ENCODE measurements around the gene THEMIS.
"Not testable (repeated sequence)": the region's sequence is repeated elsewhere in the genome, so short reads cannot be mapped to it uniquely, and the experiment has no call there.

The THEMIS gene

DNA sequence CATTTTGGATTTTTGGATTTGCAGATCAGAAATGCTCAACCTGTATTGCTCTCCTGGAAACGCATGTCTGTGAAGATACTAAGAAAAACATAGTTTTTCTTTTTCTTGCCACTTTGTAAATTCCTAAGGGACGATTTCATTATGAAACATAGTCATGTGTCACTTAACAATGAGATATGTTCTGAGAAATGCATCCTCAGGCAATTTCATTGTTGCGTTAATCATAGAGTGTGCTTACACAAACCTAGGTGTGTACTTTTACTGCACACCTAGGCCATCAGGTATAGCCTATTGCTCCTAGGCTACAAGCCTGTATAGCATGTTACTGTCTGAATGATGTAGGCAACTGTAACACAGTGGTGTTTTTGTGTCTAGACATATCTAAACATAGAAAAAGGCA lies 13.4 kb upstream of the THEMIS start:
- DNase-seq (ENCODE audit: low read depth, low spot score): no peak

- no peak for DNase-seq (ENCODE audit: low read depth, low spot score)
Observed at GRCh38 chr6:127912914-127913313, 12.1 kb upstream of the THEMIS start.

- no peak for DNase-seq (ENCODE audit: low read depth, low spot score)
Observed at GRCh38 chr6:127907960-127908640, 7.2 kb upstream of the THEMIS start.

- no peak for DNase-seq (ENCODE audit: low read depth, low spot score)
Observed at GRCh38 chr6:127904160-127904559, 3.3 kb upstream of the THEMIS start.

DNA sequence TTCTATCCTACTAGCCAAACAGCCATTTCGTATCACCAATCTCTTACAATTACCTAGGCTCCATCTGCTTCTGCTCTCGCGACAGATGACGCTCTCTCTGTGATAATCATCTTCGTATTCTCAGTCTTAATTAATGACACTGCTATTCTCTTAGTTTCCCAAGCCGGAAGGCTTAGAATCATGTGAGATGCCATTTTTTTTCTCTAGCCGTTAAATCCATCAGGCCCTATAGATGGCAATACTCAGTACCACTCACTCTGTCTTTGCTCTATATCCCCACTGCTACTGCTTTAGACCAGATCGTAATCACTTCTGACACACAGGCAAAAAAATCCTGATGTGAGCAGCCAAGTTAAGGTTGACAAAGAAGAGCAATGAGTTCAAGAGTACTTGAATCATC lies 2.1 kb upstream of the THEMIS start:
- DNase-seq (ENCODE audit: low read depth, low spot score): no peak

DNA sequence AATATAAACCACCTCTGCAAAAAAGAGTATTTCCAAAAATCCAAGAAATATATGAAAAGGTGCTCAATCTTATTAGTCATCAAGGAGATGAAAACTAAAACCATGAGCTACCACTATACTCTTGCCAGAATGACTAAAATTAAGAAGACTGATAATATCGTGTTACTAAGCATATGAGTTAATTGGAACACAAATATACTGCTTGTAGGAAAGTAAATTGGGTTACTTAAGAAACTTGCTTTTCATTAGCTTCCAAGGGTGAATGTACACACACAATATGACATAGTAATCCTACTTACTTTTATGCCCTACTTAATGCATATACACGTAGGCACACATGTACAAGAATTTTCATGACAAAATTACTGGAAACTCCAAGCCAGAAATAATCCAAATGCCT lies 3.4 kb downstream of the THEMIS start:
- DNase-seq (ENCODE audit: low read depth, low spot score): no peak

DNA sequence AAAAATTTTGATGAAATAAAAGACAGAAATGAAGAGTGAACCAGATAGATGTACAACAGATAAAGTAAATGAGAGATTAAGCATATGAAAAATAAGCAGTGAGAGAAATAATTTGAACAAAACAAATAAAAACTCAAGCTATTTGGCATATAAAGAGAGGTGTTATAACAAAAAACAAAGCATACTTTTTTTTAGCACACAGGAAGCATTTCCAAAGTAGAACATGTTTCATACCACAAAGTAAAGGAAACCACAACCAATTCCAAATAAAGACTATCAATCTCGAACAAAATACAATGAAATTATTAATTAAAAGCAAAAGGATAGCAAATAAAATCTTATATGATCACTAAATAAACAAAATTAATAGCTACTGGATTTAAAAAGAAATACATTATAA lies 6.8 kb downstream of the THEMIS start:
- DNase-seq (ENCODE audit: low read depth, low spot score): no peak

- DNase-seq (ENCODE audit: low read depth, low spot score): no peak
Observed at GRCh38 chr6:127893541-127893940, 7.3 kb downstream of the THEMIS start.

DNA sequence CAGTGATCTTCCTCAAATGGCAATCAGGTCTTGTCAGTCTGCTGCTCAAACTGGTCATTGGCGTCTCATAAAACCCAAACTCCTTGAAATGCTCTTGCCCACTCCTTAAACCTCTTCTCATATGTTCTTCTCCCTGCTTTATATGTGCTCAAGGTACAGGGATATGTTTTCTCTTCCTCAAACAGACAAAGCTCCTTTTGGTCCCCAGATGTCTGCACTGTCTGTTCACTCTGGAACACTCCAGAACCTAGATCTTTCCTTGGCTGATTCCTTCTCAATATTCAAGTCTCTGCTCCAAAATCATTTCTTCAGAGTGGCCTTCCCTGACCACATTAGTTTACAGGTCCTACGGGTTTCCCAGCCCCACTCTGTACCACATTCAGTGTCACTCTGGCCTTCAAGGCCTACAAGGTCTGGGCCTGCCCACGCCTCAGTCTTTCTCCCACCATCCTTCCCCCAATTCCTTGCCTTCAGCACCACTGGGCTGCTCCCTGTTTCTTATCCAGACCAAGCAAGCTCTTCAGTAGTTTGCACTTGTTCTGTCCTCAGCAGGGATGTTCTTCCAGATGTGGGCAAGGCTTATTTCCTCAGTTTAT lies 9.0 kb downstream of the THEMIS start:
- no peak for DNase-seq (ENCODE audit: low read depth, low spot score)

GRCh38 chr6:127886603-127887002 lies 14.3 kb downstream of the THEMIS start:
- no peak for DNase-seq (ENCODE audit: low read depth, low spot score)

DNA sequence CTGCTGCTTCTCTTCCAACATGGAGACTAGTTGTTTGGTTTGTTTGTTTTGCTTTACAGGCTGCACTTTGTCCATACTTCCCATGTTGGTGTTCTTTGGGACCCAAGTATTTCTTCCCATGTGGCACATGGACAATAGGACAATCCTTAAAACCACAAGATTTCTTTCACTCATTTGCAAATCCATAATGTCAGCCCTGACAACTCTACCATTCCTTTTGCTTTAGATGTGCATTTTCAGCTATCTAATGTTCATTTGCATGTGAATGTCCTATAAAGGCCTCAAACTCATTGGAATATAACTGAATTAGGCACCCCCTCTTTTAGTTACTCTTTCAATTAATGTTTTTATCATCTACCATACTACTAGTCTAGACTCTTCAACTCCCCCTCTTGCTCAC lies 16.7 kb downstream of the THEMIS start:
- no peak for DNase-seq (ENCODE audit: low read depth, low spot score)

DNA sequence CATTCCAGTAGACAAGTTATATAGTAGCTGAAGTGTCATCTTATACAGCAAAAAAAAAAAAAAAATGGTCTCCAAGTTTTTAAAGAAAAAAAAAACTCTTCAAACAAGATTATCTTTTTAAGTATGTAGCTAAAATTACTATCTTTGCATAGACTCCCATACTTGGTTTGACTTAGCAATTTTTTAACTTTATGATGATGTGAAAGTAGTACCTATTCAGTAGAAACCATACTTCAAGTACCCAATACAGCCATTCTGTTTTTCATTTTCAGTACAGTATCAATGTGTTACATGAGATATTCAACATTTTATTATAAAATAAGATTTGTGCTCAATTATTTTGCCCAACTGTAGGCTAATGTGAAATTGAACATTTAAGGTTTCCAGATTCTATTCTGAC lies 18.9 kb downstream of the THEMIS start:
- DNase-seq (ENCODE audit: low read depth, low spot score): not testable (repeated sequence)

GRCh38 chr6:127880429-127880828 lies 20.4 kb downstream of the THEMIS start:
- DNase-seq (ENCODE audit: low read depth, low spot score): no peak

DNA sequence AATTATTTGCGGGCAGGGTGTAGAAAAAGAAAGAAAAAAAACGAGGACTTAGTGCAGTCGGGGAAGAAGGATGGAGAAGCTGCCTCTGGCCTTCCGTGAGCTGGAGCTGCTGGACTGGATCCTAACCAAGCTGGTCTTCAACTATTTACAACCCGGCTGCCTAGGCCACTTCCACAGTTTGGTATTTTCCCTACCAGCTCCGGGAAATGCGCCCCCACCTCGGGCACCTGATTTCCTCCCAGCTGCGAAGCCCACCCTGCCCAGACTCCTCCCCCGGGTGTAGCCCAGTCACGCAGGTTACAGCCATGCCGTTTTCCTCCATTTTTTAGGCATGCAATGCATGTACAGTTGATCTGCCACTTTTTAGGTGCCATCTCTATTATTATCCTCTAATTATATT lies 21.2 kb downstream of the THEMIS start:
- peak; percentile 72 for DNase-seq (ENCODE audit: low read depth, low spot score)

DNA sequence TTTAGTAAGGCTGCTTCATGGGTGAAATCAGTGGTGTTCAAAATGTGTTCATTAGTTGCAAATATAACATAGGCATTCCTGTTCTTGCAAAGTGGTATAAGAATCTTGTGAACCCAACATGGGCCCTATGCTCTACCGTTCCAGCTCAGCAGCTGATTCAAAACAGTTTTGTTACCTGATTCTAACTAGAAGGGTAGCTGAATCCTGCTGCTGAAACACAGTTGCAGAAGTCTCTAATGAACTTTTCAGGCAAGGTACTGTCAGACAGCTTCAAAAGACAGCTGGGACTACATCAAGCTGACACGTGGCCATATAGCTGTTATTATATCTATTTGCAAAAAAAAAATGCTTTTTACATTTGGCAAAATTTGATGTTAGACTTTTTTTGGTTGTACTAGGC lies 22.7 kb downstream of the THEMIS start:
- no peak for DNase-seq (ENCODE audit: low read depth, low spot score)

DNA sequence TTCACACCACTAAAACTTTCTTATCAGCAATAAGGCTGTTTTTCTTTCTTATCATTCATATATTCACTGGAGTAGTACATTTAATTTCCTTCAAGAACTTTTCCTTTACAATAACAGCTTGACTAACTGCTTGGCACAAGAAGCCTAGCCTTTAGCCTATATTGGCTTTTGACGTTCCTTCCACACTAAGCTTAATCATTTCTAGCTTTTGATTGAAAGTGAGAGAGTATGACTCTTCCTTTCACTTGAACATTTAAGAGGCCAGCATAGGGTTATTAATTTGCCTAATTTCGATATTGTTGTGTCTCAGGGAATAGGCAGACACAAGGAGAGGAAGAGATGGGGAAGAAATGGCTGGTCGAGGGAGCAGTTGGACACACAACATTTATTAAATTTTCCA lies 23.6 kb downstream of the THEMIS start:
- DNase-seq (ENCODE audit: low read depth, low spot score): no peak

GRCh38 chr6:127869772-127870404 lies 31.0 kb downstream of the THEMIS start:
- no peak for DNase-seq (ENCODE audit: low read depth, low spot score)

DNA sequence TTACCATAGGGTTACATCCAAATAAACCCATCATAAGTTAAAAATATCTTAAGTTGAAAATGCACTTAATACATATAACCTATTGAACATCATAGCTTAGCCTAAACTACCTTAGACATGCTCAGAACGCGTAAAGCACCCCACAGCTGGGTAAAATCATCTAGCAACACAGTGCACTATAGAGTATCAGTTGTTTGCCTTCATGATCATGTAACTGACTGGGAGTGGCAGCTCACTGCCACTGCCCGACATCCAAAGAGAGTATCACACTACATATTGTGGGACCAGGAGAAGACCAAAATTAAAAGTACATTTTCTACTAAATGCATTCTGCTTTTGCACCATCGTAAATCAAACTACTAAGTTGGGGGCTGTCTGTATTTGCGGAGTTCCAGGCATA lies 31.7 kb downstream of the THEMIS start:
- no peak for DNase-seq (ENCODE audit: low read depth, low spot score)

- DNase-seq (ENCODE audit: low read depth, low spot score): no peak
Observed at GRCh38 chr6:127868338-127868737, 32.5 kb downstream of the THEMIS start.

DNA sequence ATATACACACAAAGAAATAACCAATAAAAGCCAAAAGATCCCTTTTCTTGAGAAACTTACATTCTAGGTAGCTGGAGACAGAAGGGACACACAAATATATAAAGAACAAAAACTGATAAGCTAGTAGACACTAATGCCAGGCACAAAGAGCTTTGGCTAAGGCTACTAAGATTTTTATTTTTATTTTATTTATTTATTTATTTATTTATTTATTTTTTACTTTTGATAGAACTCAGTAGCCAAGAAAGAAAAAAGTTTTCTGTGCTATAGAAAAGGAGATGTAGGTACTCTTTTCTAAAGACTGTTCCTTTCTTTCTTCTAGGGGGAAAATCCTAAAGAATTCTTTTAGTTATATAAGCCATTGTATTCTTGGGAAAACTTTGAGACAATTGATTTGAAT lies 34.1 kb downstream of the THEMIS start:
- DNase-seq (ENCODE audit: low read depth, low spot score): no peak

GRCh38 chr6:127865108-127865507 lies 35.8 kb downstream of the THEMIS start:
- DNase-seq (ENCODE audit: low read depth, low spot score): no peak

- DNase-seq (ENCODE audit: low read depth, low spot score): no peak
Observed at GRCh38 chr6:127864701-127865100, 36.2 kb downstream of the THEMIS start.

DNA sequence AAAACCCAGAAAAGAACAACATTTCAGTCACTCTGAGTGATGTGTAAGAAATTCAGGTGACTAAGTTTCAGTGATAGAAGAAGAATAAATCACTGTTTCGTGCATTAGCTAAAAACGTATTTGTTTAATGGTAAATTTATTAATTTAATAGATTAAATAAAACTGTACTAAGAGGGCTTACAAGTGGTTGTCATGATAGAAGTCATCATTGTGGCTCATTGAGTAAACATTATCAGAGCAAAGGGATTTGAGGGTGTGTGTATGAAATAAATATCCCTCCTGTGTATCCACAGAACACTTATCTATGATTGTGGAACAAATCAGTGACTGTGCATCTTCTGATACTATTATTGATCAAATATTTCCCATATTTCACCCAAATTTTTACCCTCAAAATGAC lies 40.1 kb downstream of the THEMIS start:
- no peak for DNase-seq (ENCODE audit: low read depth, low spot score)

All from ELF-1 (cell line).